Lower leg skin (tissue), 4 donors: ENCODE data around the gene PGM1. TPM values are rescaled to one million over a fixed set of nuclear protein-coding genes. Genes with fewer than 3 reads are reported as not detected.

Experiments used
- DNase-seq, 2 donors: peaks; one replicate each; pipeline ENCODE4 v3.0.0-alpha.2; 2019; ENCODE audit warnings: low spot score in 2 of 2
- H3K4me3 ChIP-seq: fragments of 200-600 bp; sonication (generic); 2 replicates; pipeline ENCODE4 v1.5.1; 2017; ENCODE audit warnings: mild to moderate bottlenecking, low read depth; ENCODE audit not compliant: poor library complexity, severe bottlenecking
- POLR2A ChIP-seq, 2 donors: fragments of 450-650 bp; IDR thresholded peaks; one replicate each; pipeline ENCODE4 v1.6.1; 2016 to 2017; ENCODE audit warnings: antibody characterized with exemption in 2 of 2, mild to moderate bottlenecking in 1 of 2, moderate library complexity in 1 of 2
- WGBS, 2 donors: methylation state at CpG; one replicate each; pipeline ENCODE4 v1.1.5; 2018; 5-methylcytosine and 5-hydroxymethylcytosine counted together
- intact Hi-C: fragments of 100-400 bp; cut with DNase I; formaldehyde crosslinking; loops from one replicate; pipeline ENCODE4 v1.15.0; 2023; ENCODE audit warnings: low total_unique reads
- total RNA-seq, 4 donors: library from RNA; depleted of rRNA; stranded (reverse); fragments of >200 nt; gene quantifications; one replicate each; pipeline ENCODE4 v1.1.0, GENCODE V29; 2016
- TF ChIP-seq, protein P1 (sequence below), 3 donors: fragments of 450-650 bp; IDR thresholded peaks; one replicate each; pipeline ENCODE4 v1.5.1; 2016; ENCODE audit warnings: antibody characterized with exemption in 3 of 3, mild to moderate bottlenecking in 3 of 3, moderate library complexity in 2 of 3

Gene PGM1
- total RNA-seq, 4 donors from 2014 or later = 39.3 to 54.2 (median 48.9) TPM

GRCh38 chr1:63709267-63709828 is 116.1 kb downstream of the PGM1 start:
- no peak for DNase-seq
- TF ChIP-seq POLR2A (IDR thresholded peaks at IDR 0.05) = no peak
- TF ChIP-seq, protein P1, sequence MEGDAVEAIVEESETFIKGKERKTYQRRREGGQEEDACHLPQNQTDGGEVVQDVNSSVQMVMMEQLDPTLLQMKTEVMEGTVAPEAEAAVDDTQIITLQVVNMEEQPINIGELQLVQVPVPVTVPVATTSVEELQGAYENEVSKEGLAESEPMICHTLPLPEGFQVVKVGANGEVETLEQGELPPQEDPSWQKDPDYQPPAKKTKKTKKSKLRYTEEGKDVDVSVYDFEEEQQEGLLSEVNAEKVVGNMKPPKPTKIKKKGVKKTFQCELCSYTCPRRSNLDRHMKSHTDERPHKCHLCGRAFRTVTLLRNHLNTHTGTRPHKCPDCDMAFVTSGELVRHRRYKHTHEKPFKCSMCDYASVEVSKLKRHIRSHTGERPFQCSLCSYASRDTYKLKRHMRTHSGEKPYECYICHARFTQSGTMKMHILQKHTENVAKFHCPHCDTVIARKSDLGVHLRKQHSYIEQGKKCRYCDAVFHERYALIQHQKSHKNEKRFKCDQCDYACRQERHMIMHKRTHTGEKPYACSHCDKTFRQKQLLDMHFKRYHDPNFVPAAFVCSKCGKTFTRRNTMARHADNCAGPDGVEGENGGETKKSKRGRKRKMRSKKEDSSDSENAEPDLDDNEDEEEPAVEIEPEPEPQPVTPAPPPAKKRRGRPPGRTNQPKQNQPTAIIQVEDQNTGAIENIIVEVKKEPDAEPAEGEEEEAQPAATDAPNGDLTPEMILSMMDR (IDR thresholded peaks at IDR 0.05) = no peak
- intact Hi-C loops = no loop called here
- no peak overlapping the region for H3K4me3 ChIP-seq
- 88 to 92% methylated on average over 9 of the region's 9 CpGs for WGBS, 2 donors

Other genes with a start within 250 kb of the PGM1 start
- gene ALG6, start 225.8 kb upstream of the PGM1 start, total RNA-seq = 10 to 100 TPM in 3 of 4 donors, 1 to 10 TPM in 1; 8.4 to 14.7 (median 12.3) TPM
- 10 to 100 TPM in 1 of 4 donors, 1 to 10 TPM in 3; 7.0 to 11.7 (median 8.9) TPM for gene ITGB3BP, start 70.2 kb upstream of the PGM1 start, total RNA-seq
- gene EFCAB7, start 69.9 kb upstream of the PGM1 start, total RNA-seq = 10 to 100 TPM in 1 of 4 donors, 1 to 10 TPM in 3; 3.2 to 10.9 (median 7.1) TPM
- gene ROR1, start 180.6 kb downstream of the PGM1 start, total RNA-seq = 10 to 100 TPM; 12.9 to 28.6 (median 22.5) TPM